CD4-positive, alpha-beta T cell (primary cell): Measurements from ENCODE around the gene AKT1. TPM values are rescaled to one million over a fixed set of nuclear protein-coding genes. Genes with fewer than 3 reads are reported as not detected.

Experiments used
- ATAC-seq: fragments of 200-7000 bp; cut with Tn5 transposase; one replicate; pipeline ENCODE4 v1.10.0; 2022; ENCODE audit warnings: mild to moderate bottlenecking; ENCODE audit not compliant: poor library complexity
- CTCF ChIA-PET: fragments of 350-600 bp; sonication (Branson Sonifier 250); formaldehyde crosslinking; loops from one replicate; lab custom pipeline; 2021; ENCODE audit warnings: antibody characterized with exemption, inconsistent platforms; lab: Charles Lee
- POLR2A ChIA-PET: fragments of 350-600 bp; sonication (Branson Sonifier 250); formaldehyde crosslinking; loops from one replicate; lab custom pipeline; 2021; ENCODE audit warnings: antibody characterized with exemption, inconsistent platforms; lab: Charles Lee
- DNase-seq, 14 experiments: peaks; one replicate each; pipeline ENCODE4 v3.0.0-alpha.2; 2013 to 2020; ENCODE audit warnings: mixed read lengths in 2 of 14
- H3K27ac ChIP-seq, 2 donors: one replicate each; pipeline versions ENCODE4 v1.5.1 to v1.7.0; 2013; ENCODE audit warnings: low read length in 2 of 2, low read depth in 1 of 2, mild to moderate bottlenecking in 1 of 2
- H3K27me3 ChIP-seq, 2 experiments: 1 replicate in 1 of 2; 2 replicates in 1 of 2; pipeline versions ENCODE4 v1.6.1 to v1.7.0; 2013; ENCODE audit warnings: low read length in 2 of 2, control low read depth in 1 of 2, mild to moderate bottlenecking in 1 of 2, moderate library complexity in 1 of 2; ENCODE audit not compliant: insufficient read depth in 2 of 2, control insufficient read depth in 1 of 2
- H3K36me3 ChIP-seq: one replicate; pipeline ENCODE4 v1.6.1; 2013; ENCODE audit warnings: low read length, control low read depth; ENCODE audit not compliant: insufficient read depth
- H3K4me1 ChIP-seq: one replicate; pipeline ENCODE4 v1.6.1; 2013; ENCODE audit warnings: low read length, control low read depth; ENCODE audit not compliant: insufficient read depth
- H3K4me3 ChIP-seq: one replicate; pipeline ENCODE4 v1.5.1; 2013; ENCODE audit warnings: mild to moderate bottlenecking, low read length, moderate library complexity
- H3K9me3 ChIP-seq, 2 experiments: 1 replicate in 1 of 2; 2 replicates in 1 of 2; pipeline versions ENCODE4 v1.6.1 to v1.7.0; 2013; ENCODE audit warnings: low read length in 2 of 2, mild to moderate bottlenecking in 2 of 2, control low read depth in 1 of 2, moderate library complexity in 1 of 2; ENCODE audit not compliant: control insufficient read depth in 1 of 2, insufficient read depth in 1 of 2
- H3K27ac Mint-ChIP-seq: one replicate; pipeline ENCODE4 v1.8.0; 2020; ENCODE audit warnings: mixed read lengths
- H3K27me3 Mint-ChIP-seq: one replicate; pipeline ENCODE4 v1.8.0; 2021; ENCODE audit warnings: mixed read lengths
- H3K36me3 Mint-ChIP-seq: one replicate; pipeline ENCODE4 v1.8.0; 2021; ENCODE audit warnings: low read depth, mixed read lengths
- H3K4me1 Mint-ChIP-seq: one replicate; pipeline ENCODE4 v1.8.0; 2021; ENCODE audit warnings: low read depth, mixed read lengths
- H3K4me3 Mint-ChIP-seq: one replicate; pipeline ENCODE4 v1.8.0; 2020; ENCODE audit warnings: mild to moderate bottlenecking, mixed read lengths
- H3K9me3 Mint-ChIP-seq: one replicate; pipeline ENCODE4 v1.8.0; 2020; ENCODE audit warnings: mixed read lengths
- CTCF ChIP-seq: fragments of 200-600 bp; IDR thresholded peaks from one replicate; pipeline ENCODE4 v1.8.0; 2022; ENCODE audit warnings: antibody characterized with exemption, mild to moderate bottlenecking
- intact Hi-C, 2 experiments: fragments of 100-400 bp; cut with DNase I in 1 of 2; cut with micrococcal nuclease in 1 of 2; formaldehyde crosslinking; loops; one replicate each; pipeline versions ENCODE4 v1.15.1 to v1.9.0; 2023 to 2025; cut with DNase I, micrococcal nuclease
- total RNA-seq, 174 experiments: library from RNA in 2 of 174; stranded (reverse) in 2 of 174; gene quantifications; one replicate each; pipeline ENCODE4 v1.2.3 and lab custom pipeline; 2021 to 2026

Gene AKT1
- total RNA-seq, 2 experiments from 2014 or later: 58.8 to 66.5 TPM

GRCh38 chr14:104783484-104784217 is 11.9 kb downstream of the AKT1 start:
- H3K36me3 ChIP-seq: peaks cover 28% of the 10 kb centered on the region
- no peaks in the 10 kb centered on the region for H3K27me3 Mint-ChIP-seq
- H3K4me1 Mint-ChIP-seq: peaks cover 6% of the 10 kb centered on the region
- H3K4me3 Mint-ChIP-seq: no peak overlapping the region
- H3K4me3 ChIP-seq: no peak overlapping the region
- H3K27ac ChIP-seq: no peak overlapping the region
- no peaks in the 10 kb centered on the region for H3K9me3 ChIP-seq
- H3K4me1 ChIP-seq: peaks cover 40% of the 10 kb centered on the region
- ATAC-seq: no peak
- no peak for TF ChIP-seq CTCF
- no peaks in the 10 kb centered on the region for H3K27me3 ChIP-seq
- H3K27ac Mint-ChIP-seq: no peak overlapping the region
- ChIA-PET POLR2A (no interaction called here), CTCF (no interaction called here)
- DNase-seq: no peak
- H3K36me3 Mint-ChIP-seq: no peaks in the 10 kb centered on the region
- intact Hi-C loops: no loop called here
- H3K9me3 Mint-ChIP-seq: no peaks in the 10 kb centered on the region

- Mint-ChIP-seq H3K27ac (no peak overlapping the region), H3K4me1 (peaks cover 6% of the 10 kb centered on the region), H3K27me3 (no peaks in the 10 kb centered on the region), H3K36me3 (no peaks in the 10 kb centered on the region), H3K9me3 (no peaks in the 10 kb centered on the region), H3K4me3 (no peak overlapping the region)
- intact Hi-C loops: no loop called here
- Histone ChIP-seq H3K27ac (no peak overlapping the region), H3K36me3 (peaks cover 20% of the 10 kb centered on the region), H3K9me3 (no peaks in the 10 kb centered on the region), H3K27me3 (no peaks in the 10 kb centered on the region), H3K4me1 (peaks cover 31% of the 10 kb centered on the region), H3K4me3 (no peak overlapping the region)
- ChIA-PET POLR2A (interaction anchor here (0.5 kb wide), 1 partner anchor 14 kb away, joined by 3 read pairs; no protein-coding TSS in a partner anchor), CTCF (no interaction called here)
- ATAC-seq (no peak), DNase-seq (no peak)
- no peak for TF ChIP-seq CTCF
Observed at GRCh38 chr14:104782808-104783139, 12.8 kb downstream of the AKT1 start.

GRCh38 chr14:104782086-104782807 is 13.3 kb downstream of the AKT1 start:
- Histone ChIP-seq H3K4me1 (peaks cover 26% of the 10 kb centered on the region), H3K27me3 (no peaks in the 10 kb centered on the region), H3K4me3 (no peak overlapping the region), H3K9me3 (no peaks in the 10 kb centered on the region), H3K27ac (no peak overlapping the region), H3K36me3 (peaks cover 20% of the 10 kb centered on the region)
- ChIA-PET POLR2A (interaction anchor here (0.5 kb wide), 1 partner anchor 14 kb away, joined by 3 read pairs; no protein-coding TSS in a partner anchor), CTCF (no interaction called here)
- no peak for TF ChIP-seq CTCF
- Mint-ChIP-seq H3K4me3 (no peak overlapping the region), H3K4me1 (peaks cover 6% of the 10 kb centered on the region), H3K36me3 (peaks cover under 1% of the 10 kb centered on the region), H3K27ac (no peak overlapping the region), H3K27me3 (no peaks in the 10 kb centered on the region), H3K9me3 (no peaks in the 10 kb centered on the region)
- no peak for DNase-seq
- no peak for ATAC-seq
- intact Hi-C loops: no loop called here
